ENCODE data around the gene CYP27B1. TPM values are rescaled to one million over a fixed set of nuclear protein-coding genes. Genes with fewer than 3 reads are reported as not detected.

CYP27B1 gene
- total and polyA plus RNA-seq, 10 of the 15 experiments (the other 5 are each of a cell fraction or from before 2014, with no cell fraction given) = 0.10 to 2.7 (median 1.1) TPM

DNA sequence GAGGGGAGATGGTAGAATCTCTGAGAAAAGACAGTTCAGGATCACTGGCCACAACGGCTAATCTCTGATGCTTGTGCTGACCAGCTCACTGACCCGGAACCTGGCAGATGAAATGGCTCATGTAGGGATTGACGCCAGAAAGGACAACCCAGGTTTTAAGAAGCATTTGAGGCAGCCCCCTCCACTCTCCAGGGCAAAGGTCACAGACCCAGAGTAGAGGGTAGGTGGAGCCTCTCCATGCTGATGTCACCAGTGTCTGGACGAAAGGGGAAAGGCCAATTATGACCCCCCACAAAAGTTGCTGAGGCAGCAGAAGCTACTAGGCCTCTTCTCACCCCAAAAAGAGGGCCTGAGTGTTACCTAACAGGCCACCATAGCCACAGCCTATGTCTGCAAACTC, 3.9 kb upstream of the CYP27B1 start:
- H3K4me3 ChIP-seq = peak overlapping the region; percentile 90; the same call in 1 of the 2 replicates
- H2AFZ ChIP-seq (ENCODE audit: control insufficient read depth, low read depth, low read length) = no peak overlapping the region
- TF ChIP-seq EGR1 (IDR thresholded peaks at IDR 0.05; ENCODE audit: borderline replicate concordance in 1 of 2, low read depth in 2 of 2, low read length in 2 of 2) = no peak
- no peak for TF ChIP-seq RELA (IDR thresholded peaks at IDR 0.05; ENCODE audit: borderline replicate concordance, partially characterized antibody)
- TF ChIP-seq EZH2 (IDR thresholded peaks at IDR 0.05; ENCODE audit: borderline replicate concordance, control insufficient read depth, low read depth, low read length) = no peak
- TF ChIP-seq SREBF1 (IDR thresholded peaks at IDR 0.05; ENCODE audit: low read length) = no peak
- no peak for TF ChIP-seq TARDBP (IDR thresholded peaks at IDR 0.05; ENCODE audit: borderline replicate concordance)
- no peak for TF ChIP-seq NR2C1 (IDR thresholded peaks at IDR 0.05)
- no peak for TF ChIP-seq BACH1 (IDR thresholded peaks at IDR 0.05; ENCODE audit: borderline replicate concordance)
- TF ChIP-seq ZSCAN29 (IDR thresholded peaks at IDR 0.05) = no peak
- TF ChIP-seq CBFB (IDR thresholded peaks at IDR 0.05; ENCODE audit: low read depth) = no peak
- TF ChIP-seq RUNX3 (IDR thresholded peaks at IDR 0.05; ENCODE audit: low read length) = no peak
- TF ChIP-seq, protein P1, sequence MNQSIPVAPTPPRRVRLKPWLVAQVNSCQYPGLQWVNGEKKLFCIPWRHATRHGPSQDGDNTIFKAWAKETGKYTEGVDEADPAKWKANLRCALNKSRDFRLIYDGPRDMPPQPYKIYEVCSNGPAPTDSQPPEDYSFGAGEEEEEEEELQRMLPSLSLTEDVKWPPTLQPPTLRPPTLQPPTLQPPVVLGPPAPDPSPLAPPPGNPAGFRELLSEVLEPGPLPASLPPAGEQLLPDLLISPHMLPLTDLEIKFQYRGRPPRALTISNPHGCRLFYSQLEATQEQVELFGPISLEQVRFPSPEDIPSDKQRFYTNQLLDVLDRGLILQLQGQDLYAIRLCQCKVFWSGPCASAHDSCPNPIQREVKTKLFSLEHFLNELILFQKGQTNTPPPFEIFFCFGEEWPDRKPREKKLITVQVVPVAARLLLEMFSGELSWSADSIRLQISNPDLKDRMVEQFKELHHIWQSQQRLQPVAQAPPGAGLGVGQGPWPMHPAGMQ (IDR thresholded peaks at IDR 0.05; ENCODE audit: borderline replicate concordance) = no peak
- TF ChIP-seq PAX8 (IDR thresholded peaks at IDR 0.05) = no peak
- no peak for TF ChIP-seq POLR2AphosphoS2 (IDR thresholded peaks at IDR 0.05; ENCODE audit: low read depth, low read length)
- TF ChIP-seq, protein P2, sequence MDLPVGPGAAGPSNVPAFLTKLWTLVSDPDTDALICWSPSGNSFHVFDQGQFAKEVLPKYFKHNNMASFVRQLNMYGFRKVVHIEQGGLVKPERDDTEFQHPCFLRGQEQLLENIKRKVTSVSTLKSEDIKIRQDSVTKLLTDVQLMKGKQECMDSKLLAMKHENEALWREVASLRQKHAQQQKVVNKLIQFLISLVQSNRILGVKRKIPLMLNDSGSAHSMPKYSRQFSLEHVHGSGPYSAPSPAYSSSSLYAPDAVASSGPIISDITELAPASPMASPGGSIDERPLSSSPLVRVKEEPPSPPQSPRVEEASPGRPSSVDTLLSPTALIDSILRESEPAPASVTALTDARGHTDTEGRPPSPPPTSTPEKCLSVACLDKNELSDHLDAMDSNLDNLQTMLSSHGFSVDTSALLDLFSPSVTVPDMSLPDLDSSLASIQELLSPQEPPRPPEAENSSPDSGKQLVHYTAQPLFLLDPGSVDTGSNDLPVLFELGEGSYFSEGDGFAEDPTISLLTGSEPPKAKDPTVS (IDR thresholded peaks at IDR 0.05; ENCODE audit: low read depth, low read length) = no peak
- no peak for TF ChIP-seq TCF12 (IDR thresholded peaks at IDR 0.05; ENCODE audit: low read depth, low read length)
- TF ChIP-seq CREB1 (IDR thresholded peaks at IDR 0.05; ENCODE audit: low read depth) = no peak
- no peak overlapping the region for H3K9ac ChIP-seq (ENCODE audit: control insufficient read depth, insufficient read depth, low read length)
- in situ Hi-C loops (cut with MboI) = no loop called here
- ChIA-PET CTCF (interaction anchor here (0.5 to 7.3 kb wide), 4 partner anchors 11 to 19 kb away, joined by 3 to 62 read pairs (median 4); partner anchors contain the start of genes CDK4, MARCHF9 and TSFM), SMC1A (ENCODE audit: uncharacterized antibody, unreplicated experiment) (interaction anchor here (0.7 kb wide), 1 partner anchor 11 kb away, joined by 3 read pairs; no protein-coding TSS in a partner anchor), POLR2A (interaction anchor here (0.8 kb wide), 1 partner anchor 25 kb away, joined by 3 read pairs; no protein-coding TSS in a partner anchor), RAD21 (ENCODE audit: unreplicated experiment) (no interaction called here)
- intact Hi-C loops (cut with micrococcal nuclease; ENCODE audit: unreplicated experiment) = no loop called here
- H3K4me1 ChIP-seq (ENCODE audit: control insufficient read depth, insufficient read depth, low read length) = peaks cover 11% of the 10 kb centered on the region
- WGBS (ENCODE audit: insufficient coverage, insufficient replicate concordance, low lambda C conversion rate, missing lambda C conversion rate) = 54% methylated on average over 4 of the region's 4 CpGs
- H3K4me2 ChIP-seq (ENCODE audit: control insufficient read depth, insufficient read depth) = peak overlapping the region; percentile 99; the same call in 1 of the 2 replicates
- FAIRE-seq (peak; percentile 75), DNase-seq (ENCODE audit: low read depth, low spot score) (no peak), ATAC-seq (no peak)
- peaks cover 0 to 4% of the 10 kb centered on the region in 2 experiments; a peak in 2 of 4 replicates for H3K36me3 ChIP-seq (ENCODE audit: control insufficient read depth in 2 of 2, insufficient read depth in 2 of 2, low read length in 1 of 2)
- peaks cover 6 to 8% of the 10 kb centered on the region in 2 experiments; a peak in 3 of 4 replicates for H3K27me3 ChIP-seq (replicated peaks in 1 of 2; ENCODE audit: control insufficient read depth in 2 of 2, insufficient read depth in 2 of 2, low read length in 1 of 2)
- no peaks in the 10 kb centered on the region for H3K79me2 ChIP-seq (ENCODE audit: control insufficient read depth, insufficient read depth, low read length)
- H4K20me1 ChIP-seq (ENCODE audit: control insufficient read depth, insufficient read depth) = no peaks in the 10 kb centered on the region
- no peaks in the 10 kb centered on the region for H3K9me3 ChIP-seq (replicated peaks; ENCODE audit: control insufficient read depth, insufficient read depth, low read length)
- BruUV-seq (replicated peaks) = no TSS peak
- H3K27ac ChIP-seq (ENCODE audit: control insufficient read depth, insufficient read depth) = 0 out of 2 replicates have a peak overlapping the region, but pooled peaks have one; percentile 27

Data from GM12878 (cell line).